ENCODE data around the gene NAXD. TPM values are rescaled to one million over a fixed set of nuclear protein-coding genes. Genes with fewer than 3 reads are reported as not detected.

NAXD gene
- total RNA-seq, 2 donors from 2014 or later, result 16.8 to 17.4 TPM

- DNase-seq (ENCODE audit: low spot score), result no peak
- H3K27ac ChIP-seq, result peak overlapping the region; percentile 7 to 62
Observed at GRCh38 chr13:110641055-110642015, 26.0 kb downstream of the NAXD start.

GRCh38 chr13:110642291-110642981 lies 27.1 kb downstream of the NAXD start:
- Histone ChIP-seq H3K27me3 (no peaks in the 10 kb centered on the region), H3K9me3 (no peaks in the 10 kb centered on the region), H3K4me1 (peaks cover 0 to 29% of the 10 kb centered on the region in 2 donors), H3K36me3 (peaks cover 55% of the 10 kb centered on the region), H3K4me3 (no peak overlapping the region), H3K27ac (no peak overlapping the region)
- no peak for TF ChIP-seq CTCF (IDR thresholded peaks at IDR 0.05)
- no peak for DNase-seq (ENCODE audit: low spot score)

More at GRCh38 chr13:110641055-110642015, 26.0 kb downstream of the NAXD start:
- peaks cover 0 to 29% of the 10 kb centered on the region in 2 donors for H3K4me1 ChIP-seq
- H3K4me3 ChIP-seq, result no peak overlapping the region
- no peaks in the 10 kb centered on the region for H3K9me3 ChIP-seq
- H3K27me3 ChIP-seq, result no peaks in the 10 kb centered on the region
- H3K36me3 ChIP-seq, result peaks cover 66% of the 10 kb centered on the region
- TF ChIP-seq CTCF (IDR thresholded peaks at IDR 0.05), result no peak

- H3K27ac ChIP-seq, result no peak overlapping the region
- H3K4me1 ChIP-seq, result peaks cover 0 to 29% of the 10 kb centered on the region in 2 donors
- no peak overlapping the region for H3K4me3 ChIP-seq
- H3K9me3 ChIP-seq, result no peaks in the 10 kb centered on the region
- no peak for TF ChIP-seq CTCF (IDR thresholded peaks at IDR 0.05)
- H3K36me3 ChIP-seq, result peaks cover 46% of the 10 kb centered on the region
- DNase-seq (ENCODE audit: low spot score), result no peak
- H3K27me3 ChIP-seq, result no peaks in the 10 kb centered on the region
Observed at GRCh38 chr13:110643324-110643723, 28.0 kb downstream of the NAXD start.

- Histone ChIP-seq H3K36me3 (peaks cover 40% of the 10 kb centered on the region), H3K4me3 (no peak overlapping the region), H3K27ac (no peak overlapping the region), H3K9me3 (no peaks in the 10 kb centered on the region), H3K27me3 (no peaks in the 10 kb centered on the region), H3K4me1 (peaks cover 0 to 29% of the 10 kb centered on the region in 2 donors)
- TF ChIP-seq CTCF (IDR thresholded peaks at IDR 0.05), result no peak
- DNase-seq (ENCODE audit: low spot score), result no peak
Observed at GRCh38 chr13:110643768-110644421, 28.6 kb downstream of the NAXD start.

GRCh38 chr13:110644892-110645521 lies 29.7 kb downstream of the NAXD start:
- H3K4me1 ChIP-seq, result peaks cover 0 to 29% of the 10 kb centered on the region in 2 donors
- no peaks in the 10 kb centered on the region for H3K9me3 ChIP-seq
- DNase-seq (ENCODE audit: low spot score), result no peak
- no peaks in the 10 kb centered on the region for H3K27me3 ChIP-seq
- TF ChIP-seq CTCF (IDR thresholded peaks at IDR 0.05), result peak in 1 of 2 donors; percentile 50
- peaks cover 29% of the 10 kb centered on the region for H3K36me3 ChIP-seq
- no peak overlapping the region for H3K27ac ChIP-seq
- H3K4me3 ChIP-seq, result no peak overlapping the region

Data from right atrium auricular region (tissue), 2 donors.